Measurements from ENCODE around the gene INHBC. TPM values are rescaled to one million over a fixed set of nuclear protein-coding genes. Genes with fewer than 3 reads are reported as not detected.
"Not testable (repeated sequence)": the region's sequence is repeated elsewhere in the genome, so short reads cannot be mapped to it uniquely, and the experiment has no call there.

INHBC gene
- total RNA-seq, 3 donors from 2014 or later, result not detected

DNA sequence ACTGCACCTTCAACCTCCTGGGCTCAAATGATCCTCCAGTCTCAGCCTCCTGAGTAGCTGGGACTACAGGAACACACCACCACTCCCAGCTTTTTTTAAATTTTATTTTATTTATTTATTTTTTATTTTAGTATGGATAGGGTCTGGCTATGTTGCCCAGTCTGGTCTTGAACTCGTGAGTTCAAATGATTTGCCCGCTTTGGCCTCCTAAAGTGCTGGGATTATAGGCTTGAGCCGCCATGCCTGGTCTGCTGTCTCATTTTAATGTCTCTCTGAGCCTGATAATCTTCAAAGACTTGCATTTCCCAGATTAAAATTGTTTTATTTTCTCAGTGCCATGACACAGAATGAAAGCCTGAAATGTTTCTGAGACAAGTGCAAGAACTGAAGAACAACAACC lies 1.2 kb upstream of the INHBC start:
- intact Hi-C loops (cut with DNase I; ENCODE audit: low total_unique reads), result no loop called here
- Histone ChIP-seq H3K4me3 (no peak overlapping the region), H3K4me1 (peaks cover 0 to 8% of the 10 kb centered on the region in 2 donors), H3K36me3 (no peaks in the 10 kb centered on the region), H3K27me3 (no peaks in the 10 kb centered on the region), H3K9me3 (no peaks in the 10 kb centered on the region), H3K27ac (no peak overlapping the region)
- no peak for DNase-seq (ENCODE audit: low spot score in 2 of 2)
- TF ChIP-seq, protein P1, sequence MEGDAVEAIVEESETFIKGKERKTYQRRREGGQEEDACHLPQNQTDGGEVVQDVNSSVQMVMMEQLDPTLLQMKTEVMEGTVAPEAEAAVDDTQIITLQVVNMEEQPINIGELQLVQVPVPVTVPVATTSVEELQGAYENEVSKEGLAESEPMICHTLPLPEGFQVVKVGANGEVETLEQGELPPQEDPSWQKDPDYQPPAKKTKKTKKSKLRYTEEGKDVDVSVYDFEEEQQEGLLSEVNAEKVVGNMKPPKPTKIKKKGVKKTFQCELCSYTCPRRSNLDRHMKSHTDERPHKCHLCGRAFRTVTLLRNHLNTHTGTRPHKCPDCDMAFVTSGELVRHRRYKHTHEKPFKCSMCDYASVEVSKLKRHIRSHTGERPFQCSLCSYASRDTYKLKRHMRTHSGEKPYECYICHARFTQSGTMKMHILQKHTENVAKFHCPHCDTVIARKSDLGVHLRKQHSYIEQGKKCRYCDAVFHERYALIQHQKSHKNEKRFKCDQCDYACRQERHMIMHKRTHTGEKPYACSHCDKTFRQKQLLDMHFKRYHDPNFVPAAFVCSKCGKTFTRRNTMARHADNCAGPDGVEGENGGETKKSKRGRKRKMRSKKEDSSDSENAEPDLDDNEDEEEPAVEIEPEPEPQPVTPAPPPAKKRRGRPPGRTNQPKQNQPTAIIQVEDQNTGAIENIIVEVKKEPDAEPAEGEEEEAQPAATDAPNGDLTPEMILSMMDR (IDR thresholded peaks at IDR 0.05), result no peak
- TF ChIP-seq POLR2A (IDR thresholded peaks at IDR 0.05) (no peak), POLR2AphosphoS5 (IDR thresholded peaks at IDR 0.05) (no peak)

- no peaks in the 10 kb centered on the region for H3K9me3 ChIP-seq
- no peak for TF ChIP-seq POLR2AphosphoS5 (IDR thresholded peaks at IDR 0.05)
- TF ChIP-seq, protein P1 (IDR thresholded peaks at IDR 0.05), result no peak
- TF ChIP-seq POLR2A (IDR thresholded peaks at IDR 0.05), result no peak
- H3K27me3 ChIP-seq, result no peaks in the 10 kb centered on the region
- intact Hi-C loops (cut with DNase I; ENCODE audit: low total_unique reads), result no loop called here
- H3K27ac ChIP-seq, result no peak overlapping the region
- no peaks in the 10 kb centered on the region for H3K36me3 ChIP-seq
- no peak for DNase-seq (ENCODE audit: low spot score in 2 of 2)
- H3K4me1 ChIP-seq, result no peaks in the 10 kb centered on the region
- no peak overlapping the region for H3K4me3 ChIP-seq
Measured at GRCh38 chr12:57435293-57435692, 709 bp downstream of the INHBC start.

- Histone ChIP-seq H3K9me3 (no peaks in the 10 kb centered on the region), H3K36me3 (no peaks in the 10 kb centered on the region), H3K27ac (no peak overlapping the region), H3K4me3 (no peak overlapping the region), H3K4me1 (no peaks in the 10 kb centered on the region), H3K27me3 (no peaks in the 10 kb centered on the region)
- DNase-seq (ENCODE audit: low spot score in 2 of 2), result no peak
- intact Hi-C loops (cut with DNase I; ENCODE audit: low total_unique reads), result no loop called here
- TF ChIP-seq POLR2A (IDR thresholded peaks at IDR 0.05) (no peak), POLR2AphosphoS5 (IDR thresholded peaks at IDR 0.05) (no peak)
- TF ChIP-seq, protein P1 (IDR thresholded peaks at IDR 0.05), result no peak
Measured at GRCh38 chr12:57438400-57438799, 3.8 kb downstream of the INHBC start.

GRCh38 chr12:57439762-57440266 lies 5.2 kb downstream of the INHBC start:
- Histone ChIP-seq H3K9me3 (no peaks in the 10 kb centered on the region), H3K4me1 (no peaks in the 10 kb centered on the region), H3K27ac (no peak overlapping the region), H3K27me3 (no peaks in the 10 kb centered on the region), H3K36me3 (no peaks in the 10 kb centered on the region), H3K4me3 (no peak overlapping the region)
- DNase-seq (ENCODE audit: low spot score in 2 of 2), result no peak
- intact Hi-C loops (cut with DNase I; ENCODE audit: low total_unique reads), result no loop called here
- TF ChIP-seq, protein P1 (IDR thresholded peaks at IDR 0.05), result no peak
- TF ChIP-seq POLR2A (IDR thresholded peaks at IDR 0.05) (no peak), POLR2AphosphoS5 (IDR thresholded peaks at IDR 0.05) (no peak)

- H3K27me3 ChIP-seq; DNase-seq (ENCODE audit: low spot score in 2 of 2); H3K27ac ChIP-seq; H3K4me3 ChIP-seq; H3K4me1 ChIP-seq; H3K9me3 ChIP-seq; H3K36me3 ChIP-seq; intact Hi-C loops (cut with DNase I; ENCODE audit: low total_unique reads): not testable (repeated sequence)
Measured at GRCh38 chr12:57441393-57441792, 6.8 kb downstream of the INHBC start.

Data from breast epithelium (tissue), 4 donors.